Jurkat, Clone E6-1 (cell line): Measurements from ENCODE around the gene SLC9A1. TPM values are rescaled to one million over a fixed set of nuclear protein-coding genes. Genes with fewer than 3 reads are reported as not detected.
"Not testable (repeated sequence)": the region's sequence is repeated elsewhere in the genome, so short reads cannot be mapped to it uniquely, and the experiment has no call there.

Experiments
- DNase-seq: peaks from one replicate; pipeline ENCODE4 v3.0.0-alpha.2; 2011; ENCODE audit warnings: low read depth, low spot score
- H3K4me3 ChIP-seq: 2 replicates; pipeline ENCODE4 v1.5.1; 2011; ENCODE audit warnings: mild to moderate bottlenecking, low read length, control low read depth, moderate library complexity
- polyA plus RNA-seq: library from polyadenylated mRNA; unstranded; fragments of >200 nt; gene quantifications from one replicate; pipeline ENCODE4 v1.2.1, GENCODE V29; 2012; ENCODE audit warnings: missing spikeins; ENCODE audit not compliant: insufficient read length, insufficient read depth

SLC9A1 gene
- 16.6 TPM for polyA plus RNA-seq

GRCh38 chr1:27154991-27155781, at the start of gene SLC9A1:
Gene SLC9A1 (minus strand): TSS chr1:27155125. CDS start chr1:27154334, 791 bp downstream.
- H3K4me3 ChIP-seq = peak within 1 kb of the TSS; percentile 77
- peak; percentile 86 for DNase-seq

- DNase-seq = no peak
- no peak overlapping the region for H3K4me3 ChIP-seq
These were observed 49.0 kb upstream of the SLC9A1 start for GRCh38 chr1:27203946-27204345.

DNA sequence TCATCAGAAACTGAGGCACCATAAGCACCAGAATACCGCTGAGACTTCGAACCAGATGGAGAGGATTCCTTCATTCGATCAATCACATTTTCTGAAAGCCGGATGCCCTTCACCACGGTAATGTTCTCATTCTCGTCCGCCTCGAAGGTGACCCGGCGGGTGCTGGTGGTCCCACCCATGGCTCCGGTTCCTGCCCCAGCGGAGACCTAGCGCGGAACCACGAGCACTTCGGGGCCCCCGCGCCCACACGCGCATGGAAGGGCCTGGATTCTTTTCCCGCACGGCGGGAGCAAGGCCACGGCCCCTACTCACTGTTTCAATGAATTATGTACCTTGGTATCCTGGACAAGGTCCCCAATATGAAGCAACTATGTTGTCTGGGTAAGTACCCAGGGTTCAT, 46.4 kb upstream of the SLC9A1 start:
- DNase-seq = no peak
- H3K4me3 ChIP-seq = no peak overlapping the region

DNA sequence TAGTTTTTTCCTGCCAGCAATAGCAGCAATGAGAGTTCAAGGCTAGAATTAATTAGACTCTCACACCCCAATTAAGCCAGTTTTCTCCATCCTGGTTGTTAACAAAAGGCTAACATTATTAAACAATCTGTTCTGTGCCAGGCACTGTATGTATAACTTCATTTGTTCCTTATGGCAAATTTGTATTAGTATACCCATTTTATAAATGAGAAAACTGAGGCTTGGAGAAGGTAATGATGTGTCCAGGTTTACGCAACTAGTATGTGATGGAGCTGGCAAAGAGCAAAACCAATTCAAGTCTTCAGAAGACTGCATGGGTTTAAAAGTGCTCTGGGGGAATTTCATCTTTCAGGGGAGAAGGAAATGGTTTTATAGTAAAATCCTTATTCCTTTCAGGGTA, 38.3 kb upstream of the SLC9A1 start:
- DNase-seq = no peak

DNA sequence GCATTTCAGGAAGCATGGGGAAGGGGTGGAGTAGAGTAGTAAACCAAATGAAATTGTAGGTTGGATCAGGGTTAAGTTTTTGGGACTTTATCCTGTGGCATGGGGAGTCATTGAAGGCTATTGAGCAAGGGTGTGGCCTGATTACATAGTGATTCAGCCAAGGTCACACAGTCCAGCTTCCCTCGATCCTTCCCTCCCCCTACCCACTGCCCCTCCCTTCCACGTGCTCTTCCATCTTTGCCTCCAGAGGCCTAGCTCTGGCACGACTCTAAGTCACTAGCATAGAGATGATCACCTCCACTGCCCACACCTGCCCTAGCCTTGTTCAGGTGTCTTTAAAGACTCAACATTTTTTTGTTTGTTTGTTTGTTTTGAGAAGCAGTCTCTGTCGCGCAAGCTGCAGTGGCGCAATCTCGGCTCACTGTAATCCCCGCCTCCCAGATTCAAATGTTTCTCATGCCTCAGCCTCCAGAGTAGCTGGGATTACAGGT, 37.2 kb upstream of the SLC9A1 start:
- DNase-seq = no peak
- no peak overlapping the region for H3K4me3 ChIP-seq

More for the DNA sequence above, 38.3 kb upstream of the SLC9A1 start:
- H3K4me3 ChIP-seq = no peak overlapping the region

- DNase-seq = not testable (repeated sequence)
These were observed 29.7 kb upstream of the SLC9A1 start for GRCh38 chr1:27184665-27185064.

GRCh38 chr1:27179979-27180378, 25.1 kb upstream of the SLC9A1 start:
- no peak overlapping the region for H3K4me3 ChIP-seq
- DNase-seq = no peak

More at GRCh38 chr1:27184665-27185064, 29.7 kb upstream of the SLC9A1 start:
- H3K4me3 ChIP-seq = not testable (repeated sequence)

- DNase-seq = no peak
- H3K4me3 ChIP-seq = no peak overlapping the region
These were observed 24.5 kb upstream of the SLC9A1 start for GRCh38 chr1:27179379-27179778.

DNA sequence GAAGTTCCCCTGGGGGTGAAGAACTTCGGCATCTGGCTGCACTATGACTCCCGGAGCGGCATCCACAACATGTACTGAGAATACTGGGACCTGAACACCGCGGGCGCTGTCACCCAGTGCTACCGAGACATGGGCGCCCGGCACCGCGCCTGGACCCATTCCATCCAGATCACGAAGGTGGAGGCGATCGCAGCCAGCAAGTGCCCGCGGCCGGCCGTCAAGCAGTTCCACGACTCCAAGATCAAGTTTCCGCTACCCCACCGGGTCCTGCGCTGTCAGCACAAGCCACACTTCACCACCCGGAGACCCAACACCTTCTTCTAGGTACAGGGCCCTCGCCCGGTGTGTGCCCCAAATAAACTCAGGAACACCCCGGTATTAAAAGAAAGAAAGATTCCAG, 22.0 kb upstream of the SLC9A1 start:
- no peak for DNase-seq
- no peak overlapping the region for H3K4me3 ChIP-seq

DNA sequence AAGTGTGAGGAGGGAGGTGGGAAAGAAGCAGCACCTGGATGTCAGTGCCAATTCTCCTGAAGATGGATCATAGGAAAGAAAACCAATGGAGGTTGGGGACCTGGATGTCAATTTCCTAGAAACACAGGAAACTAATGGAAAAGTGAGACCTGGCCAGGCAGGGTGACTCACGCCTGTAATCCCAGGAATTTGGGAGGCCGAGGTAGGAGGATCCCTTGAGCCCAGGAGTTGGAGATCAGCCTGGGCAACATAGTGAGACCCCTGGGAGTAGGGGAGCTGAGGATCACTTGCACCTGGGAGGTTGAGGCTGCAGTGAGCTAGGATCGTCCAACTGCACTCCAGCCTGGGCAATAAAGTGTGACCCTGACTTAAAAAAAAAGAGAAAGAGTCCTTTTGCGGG, 21.4 kb upstream of the SLC9A1 start:
- no peak overlapping the region for H3K4me3 ChIP-seq

GRCh38 chr1:27172992-27173391, 18.1 kb upstream of the SLC9A1 start:
- DNase-seq, H3K4me3 ChIP-seq: not testable (repeated sequence)

More for the DNA sequence above, 21.4 kb upstream of the SLC9A1 start:
- no peak for DNase-seq

- DNase-seq = no peak
- no peak overlapping the region for H3K4me3 ChIP-seq
These were observed 12.0 kb upstream of the SLC9A1 start for GRCh38 chr1:27166929-27167328.

DNA sequence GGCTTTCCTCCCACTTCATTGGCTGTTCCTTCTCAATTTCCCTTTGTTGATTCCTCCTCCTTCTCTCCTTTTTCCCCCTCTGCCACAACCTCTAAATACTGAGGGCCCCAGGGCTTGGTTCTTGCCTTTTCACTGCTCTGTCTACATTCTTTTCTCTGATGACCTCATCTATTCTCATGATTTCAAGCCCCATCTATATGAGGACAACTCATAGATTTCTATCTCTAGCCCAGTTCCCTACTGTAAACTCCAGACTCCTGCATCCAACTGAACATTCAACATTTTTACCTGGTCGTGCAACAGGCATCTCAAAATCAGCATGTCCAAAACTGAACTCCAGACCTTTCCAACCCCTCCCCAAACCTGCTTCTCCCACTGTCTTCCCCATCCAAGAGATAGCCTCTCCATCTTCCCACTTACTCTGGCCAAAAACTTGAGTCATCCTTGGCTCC, 11.5 kb upstream of the SLC9A1 start:
- no peak overlapping the region for H3K4me3 ChIP-seq
- no peak for DNase-seq

GRCh38 chr1:27163093-27163492, 8.2 kb upstream of the SLC9A1 start:
- DNase-seq = no peak
- H3K4me3 ChIP-seq = no peak overlapping the region

DNA sequence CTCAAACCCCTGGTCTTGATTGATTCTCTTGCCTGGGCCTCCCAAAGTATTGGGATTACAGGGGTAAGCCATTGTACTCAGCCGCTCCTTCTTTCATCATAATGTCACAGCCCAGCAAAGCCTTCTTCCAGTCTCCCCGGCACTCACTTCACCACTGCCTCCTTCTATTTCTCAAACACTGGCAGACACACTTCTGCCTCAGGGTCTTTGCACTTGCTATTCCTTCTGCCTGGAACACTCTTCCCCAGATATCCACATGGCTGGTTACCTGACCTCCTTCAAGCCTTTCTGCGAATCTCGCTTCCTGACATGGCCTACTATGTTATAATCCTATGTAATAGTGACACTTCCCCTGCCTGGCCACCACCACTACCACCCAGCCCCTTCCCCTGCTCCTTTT, 7.2 kb upstream of the SLC9A1 start:
- DNase-seq = no peak
- no peak overlapping the region for H3K4me3 ChIP-seq

DNA sequence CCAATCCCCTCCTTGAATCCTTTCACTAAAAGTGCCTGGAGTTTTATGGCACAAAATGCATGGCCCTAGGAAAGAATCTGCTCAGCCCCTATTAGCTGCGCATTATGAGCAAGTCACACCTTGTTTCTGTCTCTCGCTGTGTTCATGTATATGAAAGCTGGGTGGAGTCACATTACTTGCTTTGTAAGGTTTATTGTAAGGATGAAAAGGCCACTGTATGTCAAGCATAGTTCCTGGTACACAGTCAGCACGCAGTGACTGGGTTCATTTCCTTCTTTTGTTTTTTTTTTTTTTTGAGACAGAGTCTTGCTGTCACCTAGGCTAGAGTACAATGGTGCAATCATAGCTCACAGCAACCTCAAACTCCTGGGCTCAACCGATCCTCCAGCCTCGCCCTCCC, 6.7 kb upstream of the SLC9A1 start:
- no peak for DNase-seq
- no peak overlapping the region for H3K4me3 ChIP-seq

GRCh38 chr1:27157194-27157593, 2.3 kb upstream of the SLC9A1 start:
- H3K4me3 ChIP-seq = no peak overlapping the region
- DNase-seq = no peak

DNA sequence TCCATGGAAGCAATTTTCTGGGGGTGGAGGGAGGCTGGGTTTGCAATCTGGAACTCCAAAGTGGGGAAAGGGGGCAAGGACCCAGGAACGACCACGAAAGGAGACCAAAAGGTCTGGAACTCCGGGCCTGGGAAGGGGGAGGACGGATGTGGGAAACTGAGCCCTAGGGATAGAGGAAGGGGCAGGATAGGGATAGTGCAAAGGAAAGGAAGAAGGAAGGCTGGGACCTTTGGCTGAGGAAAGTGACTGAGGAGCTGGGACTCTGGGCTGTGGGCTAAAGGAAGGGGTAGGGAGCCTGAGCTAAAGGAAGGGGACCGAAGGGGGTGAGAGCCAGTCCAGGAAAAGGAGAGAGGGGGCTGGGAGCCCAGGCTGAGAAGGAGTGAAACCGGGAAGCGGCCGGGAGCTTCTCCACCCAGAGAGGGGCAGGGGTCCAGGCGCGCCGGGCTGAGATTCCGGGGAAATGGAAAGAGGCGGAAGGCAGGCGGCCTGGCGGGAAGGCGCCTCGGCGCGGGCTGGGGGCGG, 395 bp downstream of the SLC9A1 start:
- DNase-seq = no peak
- H3K4me3 ChIP-seq = peak overlapping the region; percentile 77

- DNase-seq = no peak
- H3K4me3 ChIP-seq = peak overlapping the region; percentile 77
These were observed 982 bp downstream of the SLC9A1 start for GRCh38 chr1:27153927-27154358.

DNA sequence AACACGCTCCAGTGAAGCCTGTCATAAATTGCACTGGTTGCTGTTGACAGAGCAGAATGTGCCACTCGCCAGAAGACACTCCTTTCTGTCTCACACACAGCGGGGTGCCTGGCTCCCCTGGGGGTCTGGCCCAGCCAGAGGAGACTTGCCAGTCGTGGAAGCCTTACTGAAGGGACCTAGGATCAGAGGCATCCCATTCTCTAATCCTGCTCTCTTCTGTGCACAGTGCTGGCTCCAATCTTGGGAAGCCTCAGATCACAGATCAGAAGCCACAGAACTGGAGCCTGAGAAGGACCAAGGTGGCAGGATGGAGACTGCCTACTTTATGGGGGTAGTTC, 1.4 kb downstream of the SLC9A1 start:
- DNase-seq = no peak
- H3K4me3 ChIP-seq = no peak overlapping the region
